Measurements from ENCODE around the gene RAPGEF2.

- TF ChIP-seq CTCF (IDR thresholded peaks at IDR 0.05) (no peak), POLR2AphosphoS5 (IDR thresholded peaks at IDR 0.05) (no peak), EP300 (IDR thresholded peaks at IDR 0.05) (no peak)
Measured at GRCh38 chr4:159201168-159201567, 98.3 kb downstream of the RAPGEF2 start.

Data from stomach (tissue), 4 donors.